ENCODE measurements around the gene IPO8.

DNA sequence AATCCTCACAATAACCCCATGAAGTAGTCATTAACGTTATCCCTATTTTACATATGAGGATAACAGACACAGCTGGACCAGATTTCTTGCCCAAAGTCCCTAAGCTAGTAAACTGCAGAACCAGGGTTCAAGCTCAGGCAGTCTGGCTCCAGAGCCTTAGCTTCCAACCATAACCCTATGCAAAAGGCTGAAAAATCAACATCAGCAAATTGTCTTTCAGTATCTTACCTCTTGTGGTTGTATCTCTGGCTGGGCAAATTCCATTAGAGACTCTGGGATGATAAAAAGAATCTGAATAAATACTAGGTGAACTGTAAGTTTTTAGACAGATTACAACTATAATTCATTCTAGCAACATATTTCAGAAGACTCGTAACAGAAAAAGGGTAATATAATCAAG lies 34.3 kb upstream of the IPO8 start:
- no peak for TF ChIP-seq POLR2AphosphoS5 (IDR thresholded peaks at IDR 0.05)
- TF ChIP-seq, protein P1, sequence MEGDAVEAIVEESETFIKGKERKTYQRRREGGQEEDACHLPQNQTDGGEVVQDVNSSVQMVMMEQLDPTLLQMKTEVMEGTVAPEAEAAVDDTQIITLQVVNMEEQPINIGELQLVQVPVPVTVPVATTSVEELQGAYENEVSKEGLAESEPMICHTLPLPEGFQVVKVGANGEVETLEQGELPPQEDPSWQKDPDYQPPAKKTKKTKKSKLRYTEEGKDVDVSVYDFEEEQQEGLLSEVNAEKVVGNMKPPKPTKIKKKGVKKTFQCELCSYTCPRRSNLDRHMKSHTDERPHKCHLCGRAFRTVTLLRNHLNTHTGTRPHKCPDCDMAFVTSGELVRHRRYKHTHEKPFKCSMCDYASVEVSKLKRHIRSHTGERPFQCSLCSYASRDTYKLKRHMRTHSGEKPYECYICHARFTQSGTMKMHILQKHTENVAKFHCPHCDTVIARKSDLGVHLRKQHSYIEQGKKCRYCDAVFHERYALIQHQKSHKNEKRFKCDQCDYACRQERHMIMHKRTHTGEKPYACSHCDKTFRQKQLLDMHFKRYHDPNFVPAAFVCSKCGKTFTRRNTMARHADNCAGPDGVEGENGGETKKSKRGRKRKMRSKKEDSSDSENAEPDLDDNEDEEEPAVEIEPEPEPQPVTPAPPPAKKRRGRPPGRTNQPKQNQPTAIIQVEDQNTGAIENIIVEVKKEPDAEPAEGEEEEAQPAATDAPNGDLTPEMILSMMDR (IDR thresholded peaks at IDR 0.05) = no peak

Data from breast epithelium (tissue), 3 donors.